HG03280 (cell line): ENCODE measurements around the gene LCN6.
A peak's percentile ranks its signal among the peaks of the same experiment; 100 is the strongest.
"Not testable (repeated sequence)": the region's sequence is repeated elsewhere in the genome, so short reads cannot be mapped to it uniquely, and the experiment has no call there.

Experiments used
- ATAC-seq: cut with Tn5 transposase; IDR thresholded peaks from one replicate; pipeline ENCODE4 v1.9.1; 2021; ENCODE audit warnings: mild to moderate bottlenecking, moderate library complexity; ENCODE audit not compliant: unreplicated experiment

The LCN6 gene

DNA sequence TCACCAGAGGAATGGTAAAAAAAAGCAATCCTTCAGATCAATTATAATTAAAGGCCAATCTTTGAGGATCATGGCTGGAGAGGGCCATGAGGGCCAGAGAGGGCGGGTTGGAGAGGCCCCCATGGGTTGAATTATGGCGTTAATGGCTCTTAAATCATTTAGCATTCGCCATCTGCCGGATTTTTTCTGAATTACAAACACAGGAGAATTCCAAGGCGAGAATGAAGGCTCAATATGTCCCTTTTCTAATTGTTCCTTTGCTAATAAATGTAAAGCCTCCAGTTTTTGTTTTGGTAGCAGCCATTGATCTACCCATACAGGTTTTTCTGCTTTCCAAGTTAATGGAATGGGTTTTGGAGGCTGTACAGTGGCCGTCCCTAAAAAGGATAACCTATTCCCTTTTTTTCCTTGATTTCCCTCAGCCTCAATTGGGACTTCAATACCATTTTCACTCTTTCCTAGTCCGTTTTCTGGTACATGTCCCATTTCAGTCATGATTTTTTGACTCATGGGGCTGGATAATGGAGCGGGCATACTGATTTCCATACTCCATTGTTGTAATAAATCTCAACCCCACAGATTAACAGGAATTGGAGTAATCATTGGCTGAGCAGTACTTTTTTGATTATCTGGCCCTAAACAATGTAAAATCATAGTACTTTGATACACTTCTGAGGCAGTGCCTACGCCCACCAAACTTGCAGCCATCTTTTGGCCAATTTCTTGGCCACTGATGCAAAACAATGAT, 36.1 kb upstream of the LCN6 start:
- ATAC-seq: no peak

DNA sequence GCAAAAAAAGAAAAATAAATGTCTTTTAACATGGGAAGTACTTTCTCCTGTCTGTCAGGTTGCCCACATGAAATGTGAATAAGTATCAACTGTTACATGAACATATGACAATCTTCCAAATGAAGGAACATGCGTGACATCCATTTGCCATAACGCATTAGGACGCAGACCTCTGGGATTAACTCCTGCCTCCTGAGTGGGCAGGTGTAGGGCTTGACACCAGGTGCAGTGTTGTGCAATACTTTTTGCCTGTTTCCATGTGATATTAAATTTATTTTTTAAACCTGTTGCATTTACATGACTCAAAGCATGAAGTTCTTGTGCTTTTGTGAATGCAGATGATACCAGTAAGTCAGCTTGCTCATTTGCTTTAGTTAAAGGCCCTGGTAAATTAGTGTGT, 34.1 kb upstream of the LCN6 start:
- no peak for ATAC-seq

DNA sequence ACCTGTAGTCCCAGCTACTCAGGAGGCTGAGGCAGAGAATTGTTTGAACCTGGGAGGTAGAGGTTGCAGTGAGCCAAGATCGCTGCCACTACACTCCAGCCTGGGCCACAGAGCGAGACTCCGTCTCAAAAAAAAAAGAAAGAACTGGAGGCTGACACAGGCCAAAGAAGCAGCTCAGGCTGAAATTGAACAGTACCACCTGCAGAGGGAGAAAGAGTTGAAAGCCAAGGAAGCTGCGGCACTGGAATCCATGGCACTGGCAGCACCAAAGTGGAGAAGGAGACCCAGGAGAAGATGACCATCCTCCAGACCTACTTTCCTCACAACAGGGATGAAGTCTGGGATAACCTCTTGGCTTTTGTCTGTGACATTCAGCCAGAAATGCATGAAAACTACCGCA, 31.5 kb upstream of the LCN6 start:
- no peak for ATAC-seq

DNA sequence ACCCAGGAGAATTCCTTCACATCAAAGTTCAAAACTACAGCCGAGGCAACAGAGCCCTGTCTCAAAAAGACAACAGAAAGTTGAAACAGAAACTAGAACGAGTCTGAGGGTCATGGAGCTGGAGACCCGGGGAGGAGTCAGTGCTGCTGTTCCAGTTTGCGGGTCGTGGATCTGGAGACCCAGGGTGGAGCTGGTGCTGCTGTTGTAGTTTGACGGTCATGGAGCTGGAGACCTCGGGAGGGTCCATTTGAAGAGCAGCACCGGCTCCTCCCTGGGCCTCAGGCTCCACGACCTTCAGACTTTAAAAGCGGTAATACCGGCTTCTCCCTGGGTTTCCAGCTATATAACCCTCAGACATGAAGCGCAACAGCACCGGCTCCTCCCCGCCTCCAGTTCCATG, 29.0 kb upstream of the LCN6 start:
- no peak for ATAC-seq

DNA sequence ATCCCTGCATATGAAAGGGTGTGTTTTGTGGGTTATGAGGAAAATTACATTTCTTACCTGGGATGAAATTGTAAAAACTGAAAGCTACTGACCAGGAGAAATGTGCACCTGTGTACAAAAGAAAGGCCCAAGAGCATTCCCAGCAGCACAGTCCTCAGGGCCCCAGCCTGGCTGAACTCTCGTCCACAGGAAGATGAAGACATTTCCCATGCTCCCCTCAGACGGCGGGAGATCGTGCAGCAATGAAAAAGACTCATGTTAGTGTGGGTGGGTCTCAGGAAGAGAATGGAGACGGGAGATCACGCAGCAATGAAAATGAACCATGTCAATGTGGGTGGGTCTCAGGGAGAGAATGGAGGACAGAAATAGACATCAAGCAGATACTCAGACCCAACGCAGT, 28.6 kb upstream of the LCN6 start:
- no peak for ATAC-seq

DNA sequence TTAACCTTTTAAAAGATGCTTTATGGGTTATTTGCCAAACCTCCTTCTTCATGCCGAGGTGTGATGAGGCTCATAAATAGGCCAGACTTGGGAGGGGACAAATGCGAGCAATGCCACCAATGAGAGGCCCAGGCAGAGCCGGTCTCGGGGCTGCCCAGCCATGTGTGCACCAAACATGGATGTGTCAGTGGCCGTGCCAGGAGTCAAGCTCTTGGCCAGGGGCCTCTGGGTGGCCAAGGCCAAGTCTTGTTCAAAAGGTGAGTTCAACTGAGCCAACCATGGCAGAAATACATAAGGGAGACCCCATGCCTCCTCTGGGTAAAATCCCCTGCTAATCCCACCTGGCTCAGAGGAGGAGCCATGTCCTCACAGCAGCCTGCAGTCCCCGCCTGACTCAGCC, 26.9 kb upstream of the LCN6 start:
- ATAC-seq: no peak

DNA sequence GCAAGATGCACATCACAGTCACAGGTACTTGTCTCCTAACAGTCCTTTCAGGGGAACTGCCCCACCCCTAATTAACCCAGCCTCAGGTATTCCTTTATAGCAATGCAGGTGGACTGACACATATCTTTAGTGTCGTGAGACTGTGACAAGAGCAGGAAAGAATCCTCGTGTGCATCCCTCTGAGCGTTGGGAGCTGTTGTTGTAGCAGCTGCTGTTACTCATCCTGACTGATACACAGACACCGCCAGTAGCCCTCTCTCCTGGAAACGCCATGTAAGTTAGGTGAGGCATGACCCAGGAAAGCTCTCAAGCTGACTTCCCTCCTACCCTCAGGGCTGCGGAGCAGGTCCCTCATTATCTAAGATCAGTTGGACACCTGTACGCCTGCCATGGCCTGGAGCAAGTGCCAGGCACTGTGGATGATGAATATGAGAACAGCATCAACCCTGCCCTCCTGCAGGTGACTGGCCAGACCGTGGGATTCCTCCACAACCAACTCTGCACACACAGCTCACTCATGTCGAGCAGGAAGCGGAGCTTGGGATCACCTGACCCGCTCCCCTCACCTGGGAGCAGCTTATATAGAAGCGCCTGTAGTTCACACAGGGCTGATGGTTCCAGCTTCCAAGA, 26.2 kb upstream of the LCN6 start:
- no peak for ATAC-seq

DNA sequence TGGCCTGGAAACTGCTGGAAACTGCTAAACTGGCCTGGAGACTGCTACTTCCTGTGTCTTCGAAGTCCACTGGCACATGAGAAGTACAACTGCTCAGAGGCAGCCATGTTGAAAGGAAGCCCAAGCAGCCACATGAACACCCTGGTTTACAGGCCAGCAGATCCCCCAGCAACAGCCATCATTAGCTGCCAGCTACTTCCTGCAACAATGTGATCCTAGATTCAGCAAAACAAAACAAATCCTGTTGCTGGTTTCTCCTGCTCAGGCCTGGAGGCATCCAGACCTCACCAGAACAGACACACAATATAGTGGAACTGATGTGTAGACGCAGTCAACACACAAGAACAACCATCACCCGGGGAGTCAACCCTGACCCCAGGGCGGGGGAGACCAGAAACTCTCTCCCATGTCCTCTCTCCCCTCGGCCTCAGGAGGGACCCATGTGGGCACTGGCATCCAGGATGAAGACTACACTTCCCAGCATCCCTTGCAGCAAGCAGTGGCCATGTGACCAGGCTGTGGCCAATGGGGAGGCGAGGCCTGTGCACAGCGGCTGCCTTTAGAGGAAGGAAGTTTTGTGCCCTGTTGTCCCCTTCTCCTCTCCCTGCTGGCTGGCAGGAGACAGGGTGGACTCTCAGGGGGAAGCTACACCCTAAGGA, 25.2 kb upstream of the LCN6 start:
- ATAC-seq: no peak

DNA sequence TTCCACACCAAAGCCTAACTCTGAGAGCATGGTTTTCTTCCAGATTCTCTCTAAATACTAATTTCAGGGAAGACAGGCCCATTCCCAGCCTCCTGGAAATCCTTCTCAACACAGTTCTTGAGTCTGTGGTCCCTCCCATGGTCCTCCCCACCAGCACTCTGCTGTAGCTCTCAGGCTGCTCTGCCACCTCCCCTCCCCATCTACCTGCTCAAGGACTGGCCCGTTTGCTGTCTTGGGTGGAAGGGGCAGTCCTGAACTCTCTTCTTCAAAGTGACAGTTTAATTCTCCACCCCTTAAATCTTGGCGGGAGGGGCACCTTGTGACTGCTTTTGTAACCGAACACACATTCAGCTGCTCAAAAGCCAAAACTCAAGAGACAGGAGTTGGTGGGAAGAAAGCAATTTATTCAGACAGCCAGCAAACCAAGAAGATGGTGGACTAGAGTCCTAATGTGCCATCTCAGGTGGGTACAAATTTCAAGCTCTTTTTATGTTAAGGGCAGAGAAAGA, 23.6 kb upstream of the LCN6 start:
- no peak for ATAC-seq

DNA sequence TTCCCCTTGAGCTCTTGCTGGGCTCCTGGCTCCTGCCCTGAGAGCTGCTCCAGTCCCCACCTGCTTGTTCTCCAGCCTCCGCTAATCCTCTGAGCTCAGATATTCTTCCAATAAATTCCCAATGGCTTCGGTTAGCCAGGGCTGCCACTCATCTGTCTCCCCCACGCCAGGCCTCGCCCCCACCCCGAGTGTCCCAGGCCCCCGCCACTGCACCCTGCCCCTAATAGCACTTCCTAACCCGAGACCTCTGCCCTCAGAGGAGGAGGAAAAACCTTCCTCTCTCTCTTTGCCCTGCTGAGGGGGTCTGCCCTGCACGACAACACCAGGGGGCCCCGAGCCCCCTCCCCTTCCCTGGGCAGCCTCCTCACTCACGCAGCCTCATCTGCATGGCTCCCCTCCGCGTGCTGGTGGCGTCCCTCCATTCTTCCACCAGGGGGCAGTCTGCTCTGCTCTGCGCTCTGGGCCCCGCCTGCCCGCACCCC, 21.4 kb upstream of the LCN6 start:
- ATAC-seq: no peak

DNA sequence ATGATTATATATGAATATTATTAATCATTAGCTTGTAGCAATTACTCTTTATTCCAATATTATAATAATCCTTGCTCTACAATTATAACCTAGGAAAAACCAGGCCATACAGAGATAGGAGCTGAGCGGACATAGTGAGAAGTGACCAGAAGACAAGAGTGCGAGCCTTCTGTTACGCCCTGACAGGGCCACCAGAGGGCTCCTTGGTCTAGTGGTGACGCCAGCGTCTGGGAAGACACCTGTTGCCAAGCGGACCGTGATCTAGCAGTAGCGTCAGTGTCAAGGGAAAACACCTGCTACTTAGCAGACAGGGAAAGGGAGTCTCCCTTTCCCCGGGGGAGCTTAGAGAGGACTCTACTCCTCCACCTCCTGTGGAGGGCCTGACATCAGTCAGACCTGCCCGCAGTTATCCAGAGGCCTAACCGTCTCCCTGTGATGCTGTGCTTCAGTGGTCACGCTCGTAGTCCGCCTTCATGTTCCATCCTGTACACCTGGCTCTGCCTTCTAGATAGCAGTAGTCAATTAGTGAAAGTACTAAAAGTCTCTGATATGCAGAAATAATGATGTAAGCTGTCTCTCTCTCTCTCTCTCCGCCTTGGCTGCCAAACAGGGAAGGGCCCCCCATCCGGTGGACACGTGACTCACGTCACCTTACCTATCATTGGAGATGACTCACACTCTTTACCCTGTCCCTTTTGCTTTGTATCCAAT, 18.2 kb upstream of the LCN6 start:
- ATAC-seq: not testable (repeated sequence)

DNA sequence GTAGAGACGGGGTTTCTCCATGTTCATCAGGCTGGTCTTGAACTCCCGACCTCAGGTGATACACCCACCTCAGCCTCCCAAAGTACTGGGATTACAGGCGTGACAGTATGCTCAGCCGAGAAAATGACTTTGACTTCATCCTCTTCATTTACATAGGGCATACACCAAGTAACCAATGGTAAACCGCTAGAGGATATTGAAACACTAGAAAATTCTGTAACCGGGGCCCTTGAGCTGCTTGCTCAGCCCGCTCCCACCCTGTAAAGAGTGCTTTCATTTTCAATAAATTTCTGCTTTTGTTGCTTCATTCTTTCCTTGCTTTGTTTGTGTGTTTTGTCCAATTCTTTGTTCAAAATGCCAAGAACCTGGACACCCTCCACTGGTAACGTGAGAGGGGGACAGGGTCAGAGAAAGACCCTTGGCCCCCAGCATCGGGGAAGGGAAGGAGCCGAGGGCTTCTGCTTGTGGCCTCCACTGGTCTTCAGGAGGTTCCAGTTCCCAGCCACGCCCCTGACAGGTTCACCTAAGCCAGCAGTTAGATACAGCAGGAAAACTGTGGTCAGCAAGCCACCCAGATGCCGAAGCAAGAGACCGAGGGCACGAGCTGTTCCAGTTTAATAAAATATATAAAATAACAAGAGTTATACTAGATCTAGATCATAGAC, 17.6 kb upstream of the LCN6 start:
- peak; percentile 50 for ATAC-seq

DNA sequence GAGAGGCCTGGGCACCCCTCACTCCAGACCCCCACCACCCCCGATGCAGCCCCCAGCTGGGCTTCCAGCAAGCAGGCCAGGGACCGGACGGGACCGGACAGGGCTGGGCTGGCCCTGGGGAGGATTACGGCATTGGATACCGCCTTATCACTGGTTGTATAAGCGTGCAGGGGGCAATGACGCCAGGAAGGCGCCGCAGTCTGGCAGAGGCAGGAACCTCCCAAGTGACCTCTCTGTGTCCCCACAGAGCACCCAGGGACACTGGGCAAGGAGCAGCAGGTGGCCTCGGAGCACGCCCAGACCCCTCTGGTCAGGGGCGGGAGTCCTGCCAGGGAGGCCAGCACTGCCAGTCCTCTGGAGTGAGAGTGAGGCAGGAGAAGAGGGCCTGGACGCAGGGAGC, 16.7 kb upstream of the LCN6 start:
- ATAC-seq: no peak

DNA sequence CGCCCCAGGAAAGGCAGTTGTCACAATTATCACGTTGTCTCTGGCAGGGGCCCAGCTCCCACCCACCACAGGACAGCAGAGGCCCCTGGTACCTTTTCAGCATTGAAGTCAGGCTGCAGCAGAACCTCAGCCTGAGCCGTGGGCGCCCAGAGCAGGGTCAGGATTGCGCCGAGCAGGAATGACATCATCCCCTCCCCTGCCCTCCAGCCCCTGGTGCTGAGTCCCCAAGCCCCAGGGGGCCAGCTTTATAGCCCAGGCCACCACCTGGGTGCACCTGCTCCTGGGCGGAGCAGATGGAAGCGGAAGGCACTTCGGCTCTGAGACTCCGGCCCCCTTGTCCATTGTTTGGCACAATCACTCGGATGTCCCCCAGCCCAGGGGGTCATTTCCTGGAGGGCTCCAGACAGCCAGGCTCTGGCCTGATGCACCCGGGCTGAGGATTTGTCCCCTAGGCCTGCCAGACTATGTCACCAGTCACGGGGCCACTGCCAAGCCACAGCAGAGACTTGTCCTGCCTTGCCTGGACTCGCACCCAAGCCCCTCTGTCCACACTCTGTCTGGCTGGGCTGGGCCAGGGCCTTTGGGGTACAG, 16.1 kb upstream of the LCN6 start, which contains the start of gene LCN15:
Gene LCN15 (minus strand): TSS at position 218 of the 591 bp plus-strand sequence. CDS start 30 bp downstream, at position 188.
- no peak for ATAC-seq

DNA sequence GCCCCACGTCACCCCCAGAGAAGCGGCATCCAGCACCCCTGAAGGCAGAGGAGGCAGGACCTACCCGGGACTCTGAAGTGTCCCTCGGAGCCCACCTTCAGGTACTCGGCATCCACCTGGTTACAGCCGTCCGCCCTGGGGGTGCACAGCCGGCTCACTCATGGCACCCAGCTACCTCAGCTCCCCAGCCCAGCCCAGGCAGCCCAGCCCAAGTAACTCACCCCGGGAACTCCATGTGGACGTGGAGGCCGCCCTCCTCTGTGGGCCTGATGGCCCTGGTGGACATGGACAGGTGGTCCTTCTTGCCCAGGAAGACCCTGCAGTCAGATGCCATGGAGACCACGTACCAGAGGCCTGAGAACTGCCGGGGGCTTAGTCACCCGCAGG, 15.3 kb upstream of the LCN6 start:
- no peak for ATAC-seq

DNA sequence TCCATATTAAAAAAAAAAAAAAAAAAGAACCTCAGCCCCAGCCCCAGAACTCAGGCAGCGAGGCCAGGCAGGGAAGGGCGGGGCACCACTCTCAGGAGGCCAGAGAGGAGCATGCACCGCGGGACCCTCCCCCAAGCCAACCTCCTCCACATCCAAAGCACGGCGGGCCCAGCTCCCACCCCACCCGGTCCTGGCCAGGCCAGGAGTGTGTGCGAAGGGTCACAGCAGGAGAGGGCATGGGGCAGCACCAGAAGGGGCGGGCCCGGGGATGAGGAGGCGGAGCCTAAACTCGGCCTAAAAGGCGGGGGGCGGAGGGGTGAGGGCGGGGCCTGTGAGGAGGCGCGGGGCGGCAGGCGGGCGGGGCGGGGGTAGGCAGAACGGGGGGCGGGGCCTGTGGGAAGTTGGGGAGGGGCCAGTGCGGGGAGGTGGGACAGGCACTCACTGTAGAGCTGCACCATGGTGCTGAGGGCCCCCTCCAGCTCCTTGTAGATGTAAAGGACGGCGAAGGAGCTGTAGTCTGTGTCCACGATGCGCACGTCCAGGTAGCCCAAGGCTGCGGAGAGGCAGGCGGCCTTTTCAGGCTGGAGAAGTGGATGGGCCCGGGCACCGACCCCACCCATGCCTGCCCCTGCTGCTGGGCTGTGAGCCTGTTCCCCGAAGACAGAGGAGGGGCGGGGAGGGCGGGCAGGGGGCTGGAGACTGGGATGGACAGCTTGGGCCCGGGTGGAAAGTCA, 14.8 kb upstream of the LCN6 start:
- no peak for ATAC-seq

DNA sequence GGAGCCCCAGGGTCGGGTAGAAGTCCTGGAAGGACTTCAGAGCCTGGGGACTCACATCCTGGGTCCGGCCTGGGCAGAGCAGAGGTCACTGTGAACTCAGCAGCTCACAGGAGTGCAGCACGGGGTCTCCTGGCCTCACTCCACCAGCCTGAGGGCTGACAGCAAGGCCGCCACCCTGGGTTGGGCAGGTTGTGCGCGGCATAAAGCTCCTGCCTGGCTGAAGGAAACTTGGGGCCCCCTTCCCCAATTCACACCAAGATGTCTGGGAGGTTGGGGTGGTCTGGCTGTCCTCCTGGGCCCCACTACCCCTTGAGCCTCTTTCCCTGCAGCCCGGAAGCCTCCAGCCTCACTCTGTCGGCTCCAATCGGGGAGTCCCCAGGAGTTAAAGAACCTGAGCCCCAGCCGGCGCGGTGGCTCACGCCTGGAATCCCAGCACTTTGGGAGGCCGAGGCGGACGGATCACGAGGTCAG, 13.9 kb upstream of the LCN6 start:
- ATAC-seq: no peak

DNA sequence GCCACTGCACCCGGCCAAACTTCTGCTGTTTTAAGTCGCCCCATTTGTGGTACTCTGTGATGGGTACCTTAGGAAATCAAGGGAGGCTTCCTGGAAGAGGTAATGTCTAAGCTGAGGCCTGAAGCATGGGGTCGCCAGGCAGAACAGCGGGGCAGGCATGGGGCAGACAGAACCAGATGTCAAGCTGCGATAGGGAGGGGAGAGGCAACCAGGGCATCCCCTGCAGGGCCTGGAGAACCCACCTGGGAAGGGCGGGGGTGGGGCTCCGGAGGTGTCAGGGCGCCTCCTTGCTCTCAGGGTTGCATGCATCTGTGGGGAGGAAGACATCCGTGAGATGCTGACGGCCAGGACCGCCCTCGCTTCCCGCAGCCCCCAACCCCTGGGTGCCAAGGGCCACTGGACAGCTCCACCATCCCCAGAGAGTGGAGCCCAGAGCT, 13.2 kb upstream of the LCN6 start:
- no peak for ATAC-seq

DNA sequence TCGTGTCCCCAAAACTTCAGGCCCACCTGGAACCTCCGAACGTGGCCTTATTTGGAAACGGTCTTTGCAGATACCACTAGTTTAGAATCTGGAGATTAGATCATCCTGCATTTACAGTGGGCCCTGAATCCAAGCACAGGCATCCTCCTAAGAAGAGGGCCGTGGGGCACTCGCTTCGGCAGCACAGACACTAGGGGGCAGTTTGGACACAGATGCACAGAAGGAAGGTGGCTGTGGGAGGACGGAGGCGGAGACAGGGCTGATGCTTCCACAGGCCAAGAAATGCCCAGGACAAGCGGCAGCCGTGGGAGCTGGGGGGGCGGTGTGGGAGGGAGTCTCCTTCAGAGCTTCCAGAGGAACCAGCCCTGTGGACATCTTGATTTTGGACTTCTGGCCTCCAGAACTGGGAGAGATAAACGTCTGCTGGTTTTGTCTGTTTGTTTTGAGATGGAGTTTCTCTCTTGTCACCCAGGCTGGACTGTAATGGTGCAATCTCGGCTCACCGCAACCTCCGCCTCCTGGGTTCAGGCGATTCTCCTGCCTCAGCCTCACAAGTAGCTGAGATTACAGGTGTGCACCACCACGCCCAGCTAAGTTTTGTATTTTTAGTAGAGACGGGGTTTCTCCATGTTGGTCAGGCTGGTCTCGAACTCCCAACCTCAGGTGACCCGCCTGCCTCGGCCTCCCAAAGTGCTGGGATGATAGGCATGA, 12.7 kb upstream of the LCN6 start:
- ATAC-seq: not testable (repeated sequence)
